Measurements from ENCODE around the gene HTATSF1. TPM values are rescaled to one million over a fixed set of nuclear protein-coding genes. Genes with fewer than 3 reads are reported as not detected.

Gene HTATSF1
- total RNA-seq (2014; rRNA removed; shearing (Covaris generic)) = 60.7 and 66.4 TPM in 2 replicates

- DNase-seq (ENCODE audit: low spot score) = peak; percentile 45
Observed at GRCh38 chrX:136497556-136498052, at the start of gene HTATSF1. Gene HTATSF1 (plus strand): TSS chrX:136497592. CDS start chrX:136497685, 93 bp downstream.

- DNase-seq (ENCODE audit: low spot score) = no peak
Observed at GRCh38 chrX:136447968-136448367, 49.4 kb upstream of the HTATSF1 start.

GRCh38 chrX:136450050-136450830, 47.2 kb upstream of the HTATSF1 start:
- no peak for DNase-seq (ENCODE audit: low spot score)

- DNase-seq (ENCODE audit: low spot score) = no peak
Observed at GRCh38 chrX:136452614-136453013, 44.8 kb upstream of the HTATSF1 start.

- DNase-seq (ENCODE audit: low spot score) = no peak
Observed at GRCh38 chrX:136453114-136453513, 44.3 kb upstream of the HTATSF1 start.

GRCh38 chrX:136453771-136454170, 43.6 kb upstream of the HTATSF1 start:
- no peak for DNase-seq (ENCODE audit: low spot score)

- DNase-seq (ENCODE audit: low spot score) = no peak
Observed at GRCh38 chrX:136456133-136456532, 41.3 kb upstream of the HTATSF1 start.

GRCh38 chrX:136457303-136457917, 40.0 kb upstream of the HTATSF1 start:
- no peak for DNase-seq (ENCODE audit: low spot score)

- DNase-seq (ENCODE audit: low spot score) = no peak
Observed at GRCh38 chrX:136464589-136464988, 32.8 kb upstream of the HTATSF1 start.

GRCh38 chrX:136467303-136467702, 30.1 kb upstream of the HTATSF1 start:
- no peak for DNase-seq (ENCODE audit: low spot score)

GRCh38 chrX:136468391-136469103, 28.8 kb upstream of the HTATSF1 start:
- peak; percentile 33 for DNase-seq (ENCODE audit: low spot score)

GRCh38 chrX:136473663-136474062, 23.7 kb upstream of the HTATSF1 start:
- no peak for DNase-seq (ENCODE audit: low spot score)

GRCh38 chrX:136475236-136475635, 22.2 kb upstream of the HTATSF1 start:
- no peak for DNase-seq (ENCODE audit: low spot score)

- no peak for DNase-seq (ENCODE audit: low spot score)
Observed at GRCh38 chrX:136476501-136476900, 20.9 kb upstream of the HTATSF1 start.

- peak; percentile 24 for DNase-seq (ENCODE audit: low spot score)
Observed at GRCh38 chrX:136477026-136477425, 20.4 kb upstream of the HTATSF1 start.

- no peak for DNase-seq (ENCODE audit: low spot score)
Observed at GRCh38 chrX:136480383-136480782, 17.0 kb upstream of the HTATSF1 start.

- DNase-seq (ENCODE audit: low spot score) = no peak
Observed at GRCh38 chrX:136487647-136488046, 9.7 kb upstream of the HTATSF1 start, which contains the start of gene BRS3. Gene BRS3 (plus strand): TSS chrX:136487947. CDS start chrX:136488115, 168 bp downstream.

- no peak for DNase-seq (ENCODE audit: low spot score)
Observed at GRCh38 chrX:136488706-136489105, 8.7 kb upstream of the HTATSF1 start.

- no peak for DNase-seq (ENCODE audit: low spot score)
Observed at GRCh38 chrX:136491832-136492231, 5.6 kb upstream of the HTATSF1 start.

- no peak for DNase-seq (ENCODE audit: low spot score)
Observed at GRCh38 chrX:136493011-136493410, 4.4 kb upstream of the HTATSF1 start.

GRCh38 chrX:136495043-136495442, 2.3 kb upstream of the HTATSF1 start:
- no peak for DNase-seq (ENCODE audit: low spot score)

- DNase-seq (ENCODE audit: low spot score) = no peak
Observed at GRCh38 chrX:136496186-136496763, 1.1 kb upstream of the HTATSF1 start.

Data from HT-29 (cell line).